COR-L47 (cell line): Measurements from ENCODE around the gene CNOT2.
A peak's percentile ranks its signal among the peaks of the same experiment; 100 is the strongest.

Source experiments
- DNase-seq: peaks from one replicate; lab custom pipeline; 2025; lab: John Stamatoyannopoulos, UW

The CNOT2 gene

GRCh38 chr12:70306676-70307075 is 63.4 kb downstream of the CNOT2 start:
- DNase-seq: no peak

- no peak for DNase-seq
These were observed 64.6 kb downstream of the CNOT2 start for GRCh38 chr12:70307868-70308267.

GRCh38 chr12:70309348-70309747 is 66.1 kb downstream of the CNOT2 start:
- DNase-seq: no peak

GRCh38 chr12:70314145-70314544 is 70.9 kb downstream of the CNOT2 start:
- DNase-seq: no peak

GRCh38 chr12:70317781-70318180 is 74.5 kb downstream of the CNOT2 start:
- DNase-seq: no peak

GRCh38 chr12:70319605-70320004 is 76.4 kb downstream of the CNOT2 start:
- DNase-seq: no peak

GRCh38 chr12:70321191-70321590 is 78.0 kb downstream of the CNOT2 start:
- no peak for DNase-seq

GRCh38 chr12:70327541-70327940 is 84.3 kb downstream of the CNOT2 start:
- DNase-seq: no peak

GRCh38 chr12:70329728-70330127 is 86.5 kb downstream of the CNOT2 start:
- no peak for DNase-seq

- DNase-seq: no peak
These were observed 86.9 kb downstream of the CNOT2 start for GRCh38 chr12:70330158-70330557.

GRCh38 chr12:70332236-70332635 is 89.0 kb downstream of the CNOT2 start:
- DNase-seq: no peak

- DNase-seq: no peak
These were observed 91.5 kb downstream of the CNOT2 start for GRCh38 chr12:70334742-70335141.

GRCh38 chr12:70338531-70338930 is 95.3 kb downstream of the CNOT2 start:
- DNase-seq: no peak

- DNase-seq: no peak
These were observed 107.8 kb downstream of the CNOT2 start for GRCh38 chr12:70351076-70351475.

GRCh38 chr12:70353780-70354660 is 110.8 kb downstream of the CNOT2 start:
- no peak for DNase-seq

- no peak for DNase-seq
These were observed 111.6 kb downstream of the CNOT2 start for GRCh38 chr12:70354787-70355186.

GRCh38 chr12:70355972-70356371 is 112.7 kb downstream of the CNOT2 start:
- no peak for DNase-seq

GRCh38 chr12:70359458-70360197 is 116.4 kb downstream of the CNOT2 start:
- DNase-seq: no peak

- DNase-seq: no peak
These were observed 117.0 kb downstream of the CNOT2 start for GRCh38 chr12:70360218-70360617.

GRCh38 chr12:70364695-70365397 is 121.6 kb downstream of the CNOT2 start:
- no peak for DNase-seq

- DNase-seq: no peak
These were observed 122.1 kb downstream of the CNOT2 start for GRCh38 chr12:70365398-70365647.

- DNase-seq: peak; percentile 71
These were observed 122.7 kb downstream of the CNOT2 start, which contains the start of gene KCNMB4 for GRCh38 chr12:70365648-70366518. Gene KCNMB4, plus strand, starts transcription at chr12:70366290. Its CDS starts 445 bp downstream, at chr12:70366735.
